ENCODE data around the gene ILKAP.

ILKAP gene

GRCh38 chr2:238203094-238203972, at the start of gene ILKAP:
Gene ILKAP, minus strand, starts transcription at chr2:238203695. Its CDS starts 142 bp downstream, at chr2:238203553.
- DNase-seq: peak in 55 of 56 donors; percentile 40 to 91 (median 76)

- DNase-seq: no peak
These were observed 49.5 kb upstream of the ILKAP start for GRCh38 chr2:238252766-238253630.

GRCh38 chr2:238251986-238252385, 48.5 kb upstream of the ILKAP start:
- no peak for DNase-seq

GRCh38 chr2:238251331-238251730, 47.8 kb upstream of the ILKAP start:
- DNase-seq: no peak

- DNase-seq: no peak
These were observed 47.4 kb upstream of the ILKAP start for GRCh38 chr2:238250896-238251295.

- no peak for DNase-seq
These were observed 44.5 kb upstream of the ILKAP start for GRCh38 chr2:238247841-238248453.

GRCh38 chr2:238247002-238247822, 43.7 kb upstream of the ILKAP start:
- DNase-seq: no peak

GRCh38 chr2:238244151-238244550, 40.7 kb upstream of the ILKAP start:
- DNase-seq: no peak

- DNase-seq: no peak
These were observed 40.1 kb upstream of the ILKAP start for GRCh38 chr2:238243496-238244076.

- peak in 1 of 56 donors; percentile 12 for DNase-seq
These were observed 39.4 kb upstream of the ILKAP start for GRCh38 chr2:238242731-238243495.

- no peak for DNase-seq
These were observed 38.5 kb upstream of the ILKAP start for GRCh38 chr2:238241970-238242369.

- DNase-seq: peak in 9 of 56 donors; percentile 20 to 72 (median 33)
These were observed 37.5 kb upstream of the ILKAP start for GRCh38 chr2:238240757-238241711.

- peak in 51 of 56 donors; percentile 23 to 90 (median 71) for DNase-seq
These were observed 36.6 kb upstream of the ILKAP start, which contains the start of gene HES6 for GRCh38 chr2:238239863-238240756. Gene HES6, minus strand, starts transcription at chr2:238240038. Its CDS starts 133 bp downstream, at chr2:238239905.

GRCh38 chr2:238239543-238239862, 36.0 kb upstream of the ILKAP start:
- peak in 3 of 56 donors; percentile 53 to 71 (median 58) for DNase-seq

- peak in 6 of 56 donors; percentile 11 to 35 (median 24) for DNase-seq
These were observed 35.5 kb upstream of the ILKAP start for GRCh38 chr2:238238766-238239542.

GRCh38 chr2:238238311-238238765, 34.8 kb upstream of the ILKAP start:
- DNase-seq: no peak
